DOHH2 (cell line): ENCODE results near the gene SLK.

Experiments used
- H3F3A ChIP-seq: fragments of 200-600 bp; sonication (generic), shearing (Covaris generic); 2 replicates; pipeline ENCODE4 v1.6.0; 2016; ENCODE audit warnings: antibody characterized with exemption, mild to moderate bottlenecking; ENCODE audit not compliant: control insufficient read depth, insufficient read depth
- H3K27ac ChIP-seq: fragments of 200-600 bp; sonication (generic); 2 replicates; pipeline ENCODE4 v1.5.1; 2014; ENCODE audit warnings: low read depth, mild to moderate bottlenecking, low read length, moderate library complexity
- H3K27me3 ChIP-seq: fragments of 200-600 bp; sonication (generic); 2 replicates; pipeline ENCODE4 v1.6.1; 2014; ENCODE audit warnings: mild to moderate bottlenecking, low read length, mixed read lengths; ENCODE audit not compliant: control insufficient read depth
- H3K36me3 ChIP-seq: fragments of 200-600 bp; sonication (generic); 2 replicates; pipeline ENCODE4 v1.6.1; 2014; ENCODE audit warnings: mild to moderate bottlenecking, low read length, moderate library complexity, mixed read lengths; ENCODE audit not compliant: control insufficient read depth
- H3K4me1 ChIP-seq: fragments of 200-600 bp; sonication (generic); 2 replicates; pipeline ENCODE4 v1.6.1; 2014; ENCODE audit warnings: mild to moderate bottlenecking, low read length, mixed read lengths; ENCODE audit not compliant: control insufficient read depth
- H3K4me2 ChIP-seq: fragments of 200-600 bp; sonication (generic); 2 replicates; pipeline ENCODE4 v1.6.0; 2014; ENCODE audit warnings: mild to moderate bottlenecking, low read length, moderate library complexity
- H3K4me3 ChIP-seq: fragments of 200-600 bp; sonication (generic); 2 replicates; pipeline ENCODE4 v1.5.1; 2014; ENCODE audit warnings: mild to moderate bottlenecking, low read length, mixed read lengths
- H3K79me2 ChIP-seq: fragments of 200-600 bp; sonication (generic); 2 replicates; pipeline ENCODE4 v1.6.1; 2014; ENCODE audit warnings: mild to moderate bottlenecking, low read length, mixed read lengths; ENCODE audit not compliant: control insufficient read depth
- H3K9me2 ChIP-seq: fragments of 200-600 bp; sonication (generic); replicated peaks from 2 replicates; pipeline ENCODE4 v1.6.1; 2014; ENCODE audit warnings: mild to moderate bottlenecking, low read length, mixed read lengths; ENCODE audit not compliant: control insufficient read depth
- H3K9me3 ChIP-seq: fragments of 200-600 bp; sonication (generic); 2 replicates; pipeline ENCODE4 v1.6.1; 2014; ENCODE audit warnings: antibody characterized with exemption, low read length, mixed read lengths; ENCODE audit not compliant: control insufficient read depth, insufficient read depth
- H4K20me1 ChIP-seq: fragments of 200-600 bp; sonication (generic); 2 replicates; pipeline ENCODE4 v1.6.0; 2014; ENCODE audit warnings: low read depth, mild to moderate bottlenecking, antibody characterized with exemption, low read length, moderate library complexity; ENCODE audit not compliant: control insufficient read depth, insufficient read depth
- EZH2phosphoT487 ChIP-seq: fragments of 200-600 bp; sonication (generic); IDR thresholded peaks from 2 replicates; pipeline ENCODE4 v1.6.1; 2017; ENCODE audit warnings: borderline replicate concordance, mild to moderate bottlenecking, antibody characterized with exemption, low read length, moderate library complexity, mixed read lengths
- TF ChIP-seq, protein P1 (sequence below): fragments of 200-600 bp; sonication (generic); IDR thresholded peaks from one replicate; pipeline ENCODE4 v1.5.1; 2014; ENCODE audit warnings: antibody characterized with exemption, mild to moderate bottlenecking, low read depth, low read length; ENCODE audit not compliant: poor library complexity, severe bottlenecking

The SLK gene

DNA sequence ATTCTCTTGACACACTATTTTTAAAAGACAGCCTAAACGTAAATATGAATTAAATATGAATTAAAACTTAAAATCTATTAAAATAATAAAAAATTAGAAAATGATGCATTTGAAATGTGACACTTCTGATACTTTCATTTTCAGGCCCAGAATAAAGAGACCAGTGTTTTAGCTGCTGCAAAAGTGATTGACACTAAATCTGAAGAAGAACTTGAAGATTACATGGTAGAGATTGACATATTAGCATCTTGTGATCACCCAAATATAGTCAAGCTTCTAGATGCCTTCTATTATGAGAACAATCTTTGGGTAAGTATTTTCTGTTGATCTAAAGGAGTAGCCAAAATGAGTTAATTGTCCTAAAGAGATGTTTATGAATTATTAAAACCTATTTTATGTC is 23.6 kb downstream of the SLK start:
- H3F3A ChIP-seq: no peaks in the 10 kb centered on the region
- H3K4me1 ChIP-seq: no peaks in the 10 kb centered on the region
- TF ChIP-seq, protein P1, sequence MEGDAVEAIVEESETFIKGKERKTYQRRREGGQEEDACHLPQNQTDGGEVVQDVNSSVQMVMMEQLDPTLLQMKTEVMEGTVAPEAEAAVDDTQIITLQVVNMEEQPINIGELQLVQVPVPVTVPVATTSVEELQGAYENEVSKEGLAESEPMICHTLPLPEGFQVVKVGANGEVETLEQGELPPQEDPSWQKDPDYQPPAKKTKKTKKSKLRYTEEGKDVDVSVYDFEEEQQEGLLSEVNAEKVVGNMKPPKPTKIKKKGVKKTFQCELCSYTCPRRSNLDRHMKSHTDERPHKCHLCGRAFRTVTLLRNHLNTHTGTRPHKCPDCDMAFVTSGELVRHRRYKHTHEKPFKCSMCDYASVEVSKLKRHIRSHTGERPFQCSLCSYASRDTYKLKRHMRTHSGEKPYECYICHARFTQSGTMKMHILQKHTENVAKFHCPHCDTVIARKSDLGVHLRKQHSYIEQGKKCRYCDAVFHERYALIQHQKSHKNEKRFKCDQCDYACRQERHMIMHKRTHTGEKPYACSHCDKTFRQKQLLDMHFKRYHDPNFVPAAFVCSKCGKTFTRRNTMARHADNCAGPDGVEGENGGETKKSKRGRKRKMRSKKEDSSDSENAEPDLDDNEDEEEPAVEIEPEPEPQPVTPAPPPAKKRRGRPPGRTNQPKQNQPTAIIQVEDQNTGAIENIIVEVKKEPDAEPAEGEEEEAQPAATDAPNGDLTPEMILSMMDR: no peak
- no peak for TF ChIP-seq EZH2phosphoT487
- H3K9me3 ChIP-seq: no peaks in the 10 kb centered on the region
- H3K27ac ChIP-seq: no peak overlapping the region
- H3K27me3 ChIP-seq: no peaks in the 10 kb centered on the region
- H3K36me3 ChIP-seq: no peaks in the 10 kb centered on the region
- no peaks in the 10 kb centered on the region for H3K9me2 ChIP-seq
- H3K4me3 ChIP-seq: no peak overlapping the region
- H4K20me1 ChIP-seq: no peaks in the 10 kb centered on the region
- no peak overlapping the region for H3K4me2 ChIP-seq
- peaks cover 34% of the 10 kb centered on the region for H3K79me2 ChIP-seq

DNA sequence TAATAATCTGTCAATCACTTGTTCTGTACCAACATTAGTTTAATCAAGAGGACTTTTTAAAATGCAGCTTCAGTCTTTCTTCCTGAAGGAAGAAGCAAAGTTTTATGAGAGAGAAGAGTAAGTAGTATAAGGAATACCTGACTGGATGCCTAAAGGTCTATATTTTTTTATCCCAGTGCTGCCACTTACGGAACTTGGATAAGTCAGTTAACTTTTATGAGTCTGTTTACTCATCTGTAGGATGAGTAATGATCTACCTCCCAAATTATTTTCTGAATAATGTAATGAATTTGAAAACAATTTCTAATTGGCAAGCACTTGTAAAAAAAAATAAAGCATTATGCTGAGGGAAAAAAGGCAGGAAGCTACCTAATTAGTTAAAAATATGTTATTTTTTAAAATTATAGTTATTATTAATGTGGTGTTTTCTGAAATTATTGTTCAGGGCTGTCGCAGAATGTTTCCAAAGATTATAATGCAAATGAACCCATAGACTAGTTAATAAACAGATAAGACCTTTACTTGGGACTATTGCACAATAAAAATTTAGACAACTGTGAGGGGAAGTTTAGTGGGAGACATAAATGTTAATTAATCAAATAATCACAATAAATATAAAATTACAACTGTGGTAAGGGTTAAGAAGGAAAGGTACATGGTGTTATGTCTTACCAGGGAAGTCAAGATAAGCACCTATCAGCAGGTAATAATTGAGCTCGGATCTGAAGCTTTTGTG is 24.6 kb downstream of the SLK start:
- Histone ChIP-seq H3K9me2 (no peaks in the 10 kb centered on the region), H3K27me3 (no peaks in the 10 kb centered on the region), H3F3A (no peaks in the 10 kb centered on the region), H4K20me1 (no peaks in the 10 kb centered on the region), H3K27ac (no peak overlapping the region), H3K36me3 (no peaks in the 10 kb centered on the region), H3K9me3 (no peaks in the 10 kb centered on the region), H3K4me1 (no peaks in the 10 kb centered on the region), H3K4me2 (no peak overlapping the region), H3K4me3 (no peak overlapping the region), H3K79me2 (peaks cover 24% of the 10 kb centered on the region)
- TF ChIP-seq EZH2phosphoT487: no peak
- TF ChIP-seq, protein P1: no peak

DNA sequence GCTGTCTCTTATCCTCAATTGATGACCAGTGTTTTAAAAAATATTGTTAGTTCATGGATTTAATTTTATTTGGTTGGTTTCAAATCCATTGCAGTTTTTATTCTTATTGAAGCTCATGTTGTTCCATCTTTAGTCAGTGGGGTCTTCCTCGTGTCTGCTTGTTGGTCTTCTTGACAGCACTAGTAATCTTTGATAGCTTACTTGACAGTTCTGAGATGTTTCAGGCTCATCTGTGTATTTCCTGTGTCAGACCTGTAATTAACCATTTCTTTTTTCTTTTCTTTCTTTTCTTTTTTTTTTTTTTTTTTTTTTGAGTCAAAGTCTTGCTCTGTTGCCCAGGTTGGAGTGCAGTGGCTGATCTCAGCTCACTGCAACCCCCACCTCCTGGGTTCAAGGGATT is 28.2 kb downstream of the SLK start:
- no peak overlapping the region for H3K4me3 ChIP-seq
- no peaks in the 10 kb centered on the region for H3K9me3 ChIP-seq
- no peaks in the 10 kb centered on the region for H3K27me3 ChIP-seq
- peaks cover 23% of the 10 kb centered on the region for H3K36me3 ChIP-seq
- H3K4me1 ChIP-seq: no peaks in the 10 kb centered on the region
- no peaks in the 10 kb centered on the region for H3K9me2 ChIP-seq
- no peaks in the 10 kb centered on the region for H3F3A ChIP-seq
- no peaks in the 10 kb centered on the region for H3K79me2 ChIP-seq
- no peak overlapping the region for H3K27ac ChIP-seq
- H4K20me1 ChIP-seq: no peaks in the 10 kb centered on the region
- TF ChIP-seq EZH2phosphoT487: no peak
- TF ChIP-seq, protein P1: no peak
- no peak overlapping the region for H3K4me2 ChIP-seq
